Measurements from ENCODE around the gene TSHZ3. TPM values are rescaled to one million over a fixed set of nuclear protein-coding genes. Genes with fewer than 3 reads are reported as not detected.

Gene TSHZ3
- total RNA-seq, 1 donor from 2014 or later = 11.1 TPM

DNA sequence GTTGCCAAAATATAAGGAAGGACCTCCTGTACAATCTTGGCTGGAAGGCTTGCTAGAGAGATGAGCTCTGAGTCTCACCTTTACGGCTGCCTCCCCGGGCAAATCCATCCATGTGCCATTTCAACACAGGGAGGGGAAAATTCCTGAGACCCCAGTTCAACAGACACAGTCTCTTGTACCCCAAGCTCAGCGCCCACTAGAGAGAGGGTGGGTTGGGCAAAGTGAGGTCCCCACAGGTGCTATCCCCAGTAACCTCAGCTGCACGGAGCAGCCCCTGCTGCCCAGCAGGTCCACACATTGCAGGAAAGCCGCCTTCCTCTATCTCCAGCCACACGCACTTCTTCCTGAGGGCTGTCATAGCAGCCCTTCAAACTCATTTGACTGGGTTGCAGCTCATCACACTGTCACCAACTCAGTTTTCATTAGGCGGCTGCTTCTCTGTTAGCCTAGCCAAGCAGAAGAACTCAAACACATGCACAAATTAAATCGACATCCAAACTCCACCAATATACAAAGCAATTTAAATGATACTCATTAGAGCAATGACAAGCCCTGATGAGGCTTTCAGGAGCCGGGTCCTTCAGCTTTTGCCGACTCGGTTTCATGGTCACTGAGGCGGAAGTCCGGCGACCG is 80.4 kb downstream of the TSHZ3 start:
- DNase-seq (ENCODE audit: extremely low read depth, low read depth, low spot score) = no peak

GRCh38 chr19:31266731-31267130 is 82.5 kb downstream of the TSHZ3 start:
- no peak for DNase-seq (ENCODE audit: extremely low read depth, low read depth, low spot score)

- DNase-seq (ENCODE audit: extremely low read depth, low read depth, low spot score) = no peak
Measured at GRCh38 chr19:31266196-31266595, 83.0 kb downstream of the TSHZ3 start.

- no peak for DNase-seq (ENCODE audit: extremely low read depth, low read depth, low spot score)
Measured at GRCh38 chr19:31264041-31264778, 85.0 kb downstream of the TSHZ3 start.

GRCh38 chr19:31263328-31263727 is 85.9 kb downstream of the TSHZ3 start:
- no peak for DNase-seq (ENCODE audit: extremely low read depth, low read depth, low spot score)

GRCh38 chr19:31262725-31263191 is 86.5 kb downstream of the TSHZ3 start:
- DNase-seq (ENCODE audit: extremely low read depth, low read depth, low spot score) = no peak

- DNase-seq (ENCODE audit: extremely low read depth, low read depth, low spot score) = no peak
Measured at GRCh38 chr19:31261603-31262212, 87.5 kb downstream of the TSHZ3 start.

GRCh38 chr19:31261019-31261602 is 88.1 kb downstream of the TSHZ3 start:
- no peak for DNase-seq (ENCODE audit: extremely low read depth, low read depth, low spot score)

DNA sequence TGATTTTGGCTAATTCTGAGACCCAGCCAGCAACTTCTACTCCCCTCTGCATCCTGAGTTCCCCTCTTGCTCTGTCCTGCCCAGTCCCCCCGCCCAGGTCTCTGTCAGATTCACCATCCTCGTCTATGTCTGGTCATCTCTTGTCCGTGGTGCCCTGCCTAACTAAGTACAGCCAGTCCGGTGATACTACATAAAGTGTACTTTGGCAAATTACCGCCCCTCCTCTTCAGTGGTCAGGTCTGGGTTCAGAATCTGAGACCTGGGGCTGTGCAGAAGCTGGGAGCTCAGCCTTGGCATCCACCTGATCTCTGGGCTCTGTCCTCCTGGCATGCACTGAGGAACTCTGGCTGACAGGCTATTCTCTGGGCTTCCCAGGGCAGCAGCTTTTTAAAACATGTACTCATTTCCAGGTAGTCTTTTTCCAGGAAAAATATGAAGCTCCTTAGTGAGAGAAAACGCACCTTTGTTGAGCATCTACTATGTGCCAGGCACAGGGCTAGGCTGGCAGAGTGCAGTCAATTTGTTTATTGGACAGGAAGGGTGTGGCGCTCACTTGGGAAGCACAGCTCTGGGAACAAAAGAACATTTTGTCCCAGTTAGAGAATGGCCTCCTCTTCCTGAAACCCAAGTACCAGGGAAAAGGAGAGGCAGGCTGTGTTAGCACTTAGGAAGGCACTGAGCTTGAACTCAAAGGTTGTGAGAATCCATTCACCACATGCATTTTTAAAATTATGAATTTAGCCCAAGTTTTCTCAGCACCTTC is 88.9 kb downstream of the TSHZ3 start:
- DNase-seq (ENCODE audit: extremely low read depth, low read depth, low spot score) = no peak

DNA sequence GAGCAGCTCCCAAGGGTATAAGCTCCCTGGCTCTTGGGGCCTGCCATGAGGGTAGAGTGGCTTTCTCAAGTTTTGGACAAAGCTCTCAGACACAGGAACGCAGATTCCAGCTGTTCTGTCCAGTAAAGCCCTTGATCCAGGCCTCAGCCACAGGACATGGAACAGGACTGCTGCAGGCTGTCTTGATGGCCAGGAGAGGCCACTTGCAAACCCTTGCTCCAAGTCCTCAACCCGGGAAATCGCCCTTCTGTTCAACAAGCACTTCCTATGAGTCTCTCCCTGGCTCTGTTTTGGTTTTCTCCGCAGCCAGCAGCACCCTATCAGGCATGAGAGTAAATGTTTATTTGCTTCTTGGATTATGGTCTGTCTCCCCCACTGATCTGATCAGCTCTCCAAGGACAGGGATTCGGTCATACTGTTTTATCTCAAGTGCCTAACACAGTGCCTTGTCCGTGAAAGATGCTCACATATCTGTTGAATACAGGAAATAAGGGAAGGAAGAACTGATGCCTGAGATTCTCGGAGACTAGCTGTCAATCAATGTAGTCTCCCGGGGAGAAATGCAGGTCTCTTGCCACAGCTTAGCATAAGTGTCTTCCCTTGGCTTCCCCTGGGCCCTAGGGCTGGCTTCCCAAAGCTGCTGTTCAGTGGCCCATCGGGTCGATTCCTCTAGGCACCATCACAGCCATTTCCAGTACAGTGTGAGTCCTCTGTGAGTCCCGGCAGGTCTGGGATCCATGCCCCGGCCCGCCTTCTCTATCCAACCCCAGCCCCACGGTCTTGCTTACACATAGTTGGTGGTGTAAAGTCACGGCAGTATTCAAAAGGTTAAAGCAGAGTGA is 90.8 kb downstream of the TSHZ3 start:
- DNase-seq (ENCODE audit: extremely low read depth, low read depth, low spot score) = no peak

GRCh38 chr19:31257426-31258130 is 91.7 kb downstream of the TSHZ3 start:
- no peak for DNase-seq (ENCODE audit: extremely low read depth, low read depth, low spot score)

DNA sequence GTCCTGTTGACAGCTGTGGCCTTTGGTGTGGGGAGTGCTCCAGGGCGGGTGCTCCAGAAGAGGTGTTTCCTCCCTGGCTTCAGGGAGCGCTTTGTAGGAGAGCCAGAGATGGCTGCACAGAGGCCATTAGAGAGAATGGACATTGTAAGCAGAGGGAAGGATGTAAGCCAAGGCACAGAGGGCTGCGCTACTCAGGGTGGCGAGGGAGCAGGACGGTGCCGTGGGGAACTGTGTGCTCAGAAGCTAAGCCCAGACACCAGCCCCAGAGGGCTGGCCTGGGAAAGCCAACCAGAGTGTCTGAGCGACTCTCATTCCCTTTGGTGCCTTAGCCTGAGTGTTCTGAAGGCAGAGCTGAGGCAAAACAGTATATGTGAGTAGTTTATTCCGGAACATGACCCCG is 92.2 kb downstream of the TSHZ3 start:
- DNase-seq (ENCODE audit: extremely low read depth, low read depth, low spot score) = no peak

- no peak for DNase-seq (ENCODE audit: extremely low read depth, low read depth, low spot score)
Measured at GRCh38 chr19:31256593-31256960, 92.7 kb downstream of the TSHZ3 start.

DNA sequence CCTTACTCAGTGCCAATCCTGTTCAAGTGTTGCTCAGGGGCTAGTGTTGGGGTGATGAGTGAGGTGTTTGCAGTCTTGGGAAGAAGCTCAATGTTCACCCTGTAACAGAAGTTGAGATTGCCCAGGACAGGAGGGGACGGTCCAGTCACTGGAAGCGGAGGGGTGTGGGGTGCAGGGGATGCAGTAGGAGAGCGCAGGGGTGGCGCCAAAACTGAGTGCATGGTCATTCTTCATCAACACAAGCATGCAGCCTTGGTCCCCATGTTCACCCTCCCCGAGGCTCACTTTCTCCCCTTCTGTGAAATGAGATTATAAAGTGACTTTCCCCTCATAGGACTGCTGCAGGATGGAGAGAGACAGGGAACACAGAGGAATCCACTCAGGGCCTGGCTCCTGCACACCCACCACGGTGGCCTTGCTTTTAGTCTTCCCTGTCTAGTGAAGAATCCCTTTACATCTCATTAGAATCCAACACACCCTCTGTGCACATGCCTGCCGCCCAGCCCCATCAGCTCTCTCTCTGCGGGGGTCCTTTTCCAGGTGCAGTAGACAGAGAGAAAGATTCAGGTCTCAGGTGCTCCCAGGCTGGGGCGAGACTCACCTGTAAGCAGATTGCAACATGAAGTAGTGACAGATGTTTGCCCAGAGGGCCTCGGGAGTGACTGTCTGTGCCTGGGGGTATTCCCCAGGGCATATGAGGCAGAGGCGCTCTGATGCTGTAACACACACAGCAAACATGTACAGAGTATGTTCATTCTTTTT is 93.2 kb downstream of the TSHZ3 start:
- no peak for DNase-seq (ENCODE audit: extremely low read depth, low read depth, low spot score)

GRCh38 chr19:31255174-31255799 is 93.9 kb downstream of the TSHZ3 start:
- DNase-seq (ENCODE audit: extremely low read depth, low read depth, low spot score) = no peak

DNA sequence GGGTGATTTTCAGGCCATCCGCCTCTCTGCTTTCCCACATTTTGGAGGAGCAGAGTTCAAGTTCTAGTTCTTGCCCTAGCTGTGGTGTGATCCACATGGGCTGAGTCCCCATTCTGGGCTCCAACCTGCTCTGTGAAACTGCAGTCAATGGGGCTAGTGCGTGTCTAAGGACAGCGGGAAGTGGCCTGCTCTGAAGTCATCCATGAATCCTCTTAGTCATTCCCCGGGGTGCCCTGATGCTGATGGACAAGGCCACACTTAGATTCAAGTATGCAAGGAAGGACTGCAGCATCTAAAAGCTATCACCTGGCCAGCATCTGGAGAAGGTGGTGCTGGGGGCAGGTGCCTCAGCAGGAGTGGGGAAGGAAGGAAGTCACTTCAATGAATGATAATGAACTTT is 94.6 kb downstream of the TSHZ3 start:
- DNase-seq (ENCODE audit: extremely low read depth, low read depth, low spot score) = no peak

GRCh38 chr19:31254180-31254551 is 95.1 kb downstream of the TSHZ3 start:
- no peak for DNase-seq (ENCODE audit: extremely low read depth, low read depth, low spot score)

GRCh38 chr19:31253526-31254179 is 95.6 kb downstream of the TSHZ3 start:
- DNase-seq (ENCODE audit: extremely low read depth, low read depth, low spot score) = no peak

Data from glomerular endothelial cell (primary cell).